ENCODE data around the gene TBL2. TPM values are rescaled to one million over a fixed set of nuclear protein-coding genes. Genes with fewer than 3 reads are reported as not detected.
"Not testable (repeated sequence)": the region's sequence is repeated elsewhere in the genome, so short reads cannot be mapped to it uniquely, and the experiment has no call there.

The TBL2 gene, protein sequence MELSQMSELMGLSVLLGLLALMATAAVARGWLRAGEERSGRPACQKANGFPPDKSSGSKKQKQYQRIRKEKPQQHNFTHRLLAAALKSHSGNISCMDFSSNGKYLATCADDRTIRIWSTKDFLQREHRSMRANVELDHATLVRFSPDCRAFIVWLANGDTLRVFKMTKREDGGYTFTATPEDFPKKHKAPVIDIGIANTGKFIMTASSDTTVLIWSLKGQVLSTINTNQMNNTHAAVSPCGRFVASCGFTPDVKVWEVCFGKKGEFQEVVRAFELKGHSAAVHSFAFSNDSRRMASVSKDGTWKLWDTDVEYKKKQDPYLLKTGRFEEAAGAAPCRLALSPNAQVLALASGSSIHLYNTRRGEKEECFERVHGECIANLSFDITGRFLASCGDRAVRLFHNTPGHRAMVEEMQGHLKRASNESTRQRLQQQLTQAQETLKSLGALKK
- 46.5 and 48.2 TPM in 2 replicates for total RNA-seq

DNA sequence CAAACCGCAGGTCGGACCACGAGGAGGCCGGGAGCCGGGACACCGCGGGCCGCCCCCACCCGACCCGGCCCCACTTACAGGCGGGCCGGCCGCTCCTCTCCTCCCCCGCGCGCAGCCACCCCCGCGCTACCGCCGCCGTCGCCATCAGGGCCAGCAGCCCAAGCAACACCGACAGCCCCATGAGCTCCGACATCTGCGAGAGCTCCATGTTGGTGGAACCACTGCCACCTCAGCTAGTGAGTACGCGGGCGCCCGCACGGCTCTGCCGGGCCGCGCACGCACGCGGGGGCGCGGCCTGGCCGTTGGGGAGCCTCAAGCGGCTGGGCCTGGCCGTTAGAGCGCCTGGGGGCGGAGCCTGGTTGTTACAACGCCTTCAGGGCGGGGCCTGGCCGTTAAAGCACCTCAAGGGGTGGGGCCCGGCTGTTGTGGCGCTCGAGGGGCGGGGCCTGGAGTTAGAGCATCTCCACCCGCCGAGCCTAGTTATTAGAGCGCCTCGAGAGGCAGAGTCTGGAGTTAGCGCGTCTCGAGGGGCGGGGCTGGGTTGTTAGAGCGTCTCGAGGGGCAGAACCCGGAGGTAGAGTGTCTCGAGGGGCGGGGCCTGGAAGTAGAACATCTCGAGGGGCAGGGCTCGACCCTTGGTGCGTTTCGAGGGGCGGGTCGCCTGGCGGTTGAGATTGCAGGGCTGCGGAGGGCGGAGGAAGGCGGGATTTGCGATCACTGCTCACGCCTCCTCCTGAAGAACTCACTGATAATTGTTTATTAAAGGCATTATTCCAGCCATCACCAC is at the start of gene TBL2:
Gene TBL2, minus strand, starts transcription at position 238 of the 787 bp plus-strand sequence. Its CDS starts 30 bp downstream, at position 208.
- H3K4me3 Mint-ChIP-seq, result peak within 1 kb of the TSS; percentile 93
- DNase-seq (ENCODE audit: low spot score), result peak; percentile 98
- H3K27me3 Mint-ChIP-seq (ENCODE audit: insufficient read depth), result no peaks in the 10 kb centered on the region
- H3K27ac Mint-ChIP-seq, result peak within 1 kb of the TSS; percentile 96
- no peaks in the 10 kb centered on the region for H3K9me3 Mint-ChIP-seq
- intact Hi-C loops (cut with micrococcal nuclease), result loop anchor here (1.0 kb wide), 11 partner anchors 10 to 596 kb away; partner anchors contain the start of genes ABHD11, BAZ1B, BCL7B and BUD23
- peaks cover 21% of the 10 kb centered on the region for H3K36me3 Mint-ChIP-seq (ENCODE audit: low read depth)
- peaks cover 28% of the 10 kb centered on the region for H3K4me1 Mint-ChIP-seq (ENCODE audit: low read depth)

DNA sequence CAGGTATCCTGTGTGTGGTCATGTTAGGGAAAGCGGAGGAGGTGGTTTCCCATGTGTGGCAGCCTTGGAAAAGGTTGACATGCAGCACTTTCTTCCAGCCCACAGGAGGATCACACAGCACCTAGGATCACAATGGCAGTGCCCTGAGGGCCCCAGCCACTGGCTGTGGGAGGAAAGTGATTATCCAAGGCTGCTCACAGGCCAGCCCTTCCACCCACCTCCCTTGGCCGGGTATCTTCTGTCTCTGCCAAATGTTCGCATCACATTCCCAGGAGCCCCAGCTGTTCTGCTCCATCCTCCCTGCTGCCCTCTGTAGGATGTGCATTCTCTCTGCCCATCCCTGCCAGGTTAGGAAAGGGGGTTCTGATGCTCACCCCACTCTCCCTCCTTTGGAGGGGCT is 48.4 kb upstream of the TBL2 start:
- intact Hi-C loops (cut with micrococcal nuclease), result no loop called here
- Mint-ChIP-seq H3K4me1 (ENCODE audit: low read depth) (no peaks in the 10 kb centered on the region), H3K4me3 (no peak overlapping the region), H3K36me3 (ENCODE audit: low read depth) (no peaks in the 10 kb centered on the region), H3K27me3 (ENCODE audit: insufficient read depth) (peaks cover 45% of the 10 kb centered on the region), H3K27ac (no peak overlapping the region), H3K9me3 (no peaks in the 10 kb centered on the region)
- DNase-seq (ENCODE audit: low spot score), result no peak

DNA sequence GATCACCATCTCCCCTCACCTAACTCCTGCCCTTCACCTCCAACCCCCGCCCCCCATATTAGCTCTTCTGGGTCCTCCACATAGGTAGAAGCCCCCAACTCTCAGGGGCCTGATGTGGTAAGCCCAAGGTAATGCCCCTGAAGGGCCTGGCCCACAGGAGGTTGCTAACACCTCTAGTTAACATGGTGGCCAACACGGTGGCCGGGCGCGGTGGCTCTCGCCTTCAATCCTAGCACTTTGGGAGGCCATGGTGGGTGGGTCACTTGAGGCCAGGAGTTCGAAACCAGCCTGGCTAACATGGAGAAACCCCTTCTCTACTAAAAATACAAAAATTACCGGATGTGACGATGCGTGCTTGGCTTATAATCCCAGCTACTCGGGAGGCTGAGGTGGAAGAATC is 46.9 kb upstream of the TBL2 start:
- Mint-ChIP-seq H3K27ac (no peak overlapping the region), H3K4me3 (no peak overlapping the region), H3K4me1 (ENCODE audit: low read depth) (no peaks in the 10 kb centered on the region), H3K9me3 (no peaks in the 10 kb centered on the region), H3K36me3 (ENCODE audit: low read depth) (no peaks in the 10 kb centered on the region), H3K27me3 (ENCODE audit: insufficient read depth) (peaks cover 45% of the 10 kb centered on the region)
- intact Hi-C loops (cut with micrococcal nuclease), result no loop called here
- DNase-seq (ENCODE audit: low spot score), result no peak

DNA sequence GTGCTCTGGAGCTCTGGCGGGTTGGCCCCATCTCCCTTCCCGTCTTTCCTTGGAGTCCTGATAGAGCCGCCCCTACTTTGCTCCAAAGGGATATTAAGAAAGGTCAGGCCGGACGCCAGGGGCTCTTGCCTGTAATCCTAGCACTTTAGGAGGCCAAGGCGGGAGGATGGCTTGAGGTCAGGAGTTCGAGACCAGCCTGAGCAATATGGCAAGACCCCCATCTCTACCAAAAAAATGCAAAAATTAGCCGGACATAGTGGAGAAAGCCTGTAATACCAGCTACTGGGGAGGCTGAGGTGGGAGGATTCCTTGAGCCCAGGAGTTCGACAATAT is 46.3 kb upstream of the TBL2 start:
- H3K4me3 Mint-ChIP-seq, result no peak overlapping the region
- H3K27me3 Mint-ChIP-seq (ENCODE audit: insufficient read depth), result peaks cover 44% of the 10 kb centered on the region
- no peaks in the 10 kb centered on the region for H3K9me3 Mint-ChIP-seq
- no peaks in the 10 kb centered on the region for H3K36me3 Mint-ChIP-seq (ENCODE audit: low read depth)
- no peaks in the 10 kb centered on the region for H3K4me1 Mint-ChIP-seq (ENCODE audit: low read depth)
- H3K27ac Mint-ChIP-seq, result no peak overlapping the region
- no peak for DNase-seq (ENCODE audit: low spot score)
- intact Hi-C loops (cut with micrococcal nuclease), result loop anchor here (1.0 kb wide), 6 partner anchors 43 to 218 kb away; partner anchors contain the start of genes ABHD11, BUD23, DNAJC30 and METTL27

DNA sequence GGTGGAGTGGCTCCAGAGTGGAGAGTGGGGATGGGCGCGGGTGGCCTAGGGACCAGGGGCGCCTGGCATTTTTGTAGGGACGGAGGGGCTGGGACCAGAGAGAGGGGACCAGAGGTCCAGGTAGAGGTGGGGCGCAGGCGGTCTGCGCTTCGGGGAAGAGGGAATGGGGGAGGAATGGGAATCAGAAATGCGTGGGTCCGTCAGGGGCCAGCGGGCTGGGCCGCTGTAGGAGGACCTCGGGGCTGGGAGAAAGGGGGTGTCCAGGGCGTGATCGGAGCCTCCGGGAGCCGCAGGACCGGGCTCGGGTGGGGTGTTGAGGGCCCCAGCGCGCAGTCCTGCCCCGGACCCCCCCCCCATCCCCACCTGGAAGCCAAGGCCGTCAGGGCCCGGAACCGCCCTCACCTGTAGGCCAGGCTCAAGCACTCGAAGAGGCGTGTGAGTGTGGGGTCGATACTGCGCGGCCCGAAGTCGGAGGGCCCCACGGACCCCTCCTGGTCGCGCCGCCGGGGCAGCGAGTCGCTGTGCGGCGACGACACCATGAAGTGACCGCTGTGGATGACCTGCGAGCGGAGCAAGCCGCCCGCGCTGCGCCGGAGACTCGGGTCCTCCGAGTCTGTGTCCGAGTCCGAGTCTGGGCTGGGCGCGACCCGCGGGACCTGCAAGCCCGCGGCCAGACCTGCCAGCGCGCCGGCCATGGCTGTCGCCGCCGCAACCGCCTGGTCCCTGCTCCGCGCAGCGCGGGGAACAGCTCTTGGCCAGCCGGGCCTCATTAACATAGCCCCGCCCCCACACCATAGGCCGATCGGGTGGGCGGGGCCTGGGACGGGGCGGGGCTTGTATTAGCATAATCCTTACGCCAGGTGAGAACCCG is 45.7 kb upstream of the TBL2 start, which contains the start of gene MLXIPL:
Gene MLXIPL, minus strand, starts transcription at position 725 of the 871 bp plus-strand sequence. Its CDS starts 30 bp downstream, at position 695.
- intact Hi-C loops (cut with micrococcal nuclease), result loop anchor here (1.0 kb wide), 6 partner anchors 43 to 218 kb away; partner anchors contain the start of genes ABHD11, BUD23, DNAJC30 and METTL27
- Mint-ChIP-seq H3K36me3 (ENCODE audit: low read depth) (no peaks in the 10 kb centered on the region), H3K27me3 (ENCODE audit: insufficient read depth) (peaks cover 49% of the 10 kb centered on the region), H3K4me1 (ENCODE audit: low read depth) (no peaks in the 10 kb centered on the region), H3K27ac (no peak within 1 kb of the TSS), H3K4me3 (no peak within 1 kb of the TSS), H3K9me3 (no peaks in the 10 kb centered on the region)
- DNase-seq (ENCODE audit: low spot score), result peak; percentile 38

DNA sequence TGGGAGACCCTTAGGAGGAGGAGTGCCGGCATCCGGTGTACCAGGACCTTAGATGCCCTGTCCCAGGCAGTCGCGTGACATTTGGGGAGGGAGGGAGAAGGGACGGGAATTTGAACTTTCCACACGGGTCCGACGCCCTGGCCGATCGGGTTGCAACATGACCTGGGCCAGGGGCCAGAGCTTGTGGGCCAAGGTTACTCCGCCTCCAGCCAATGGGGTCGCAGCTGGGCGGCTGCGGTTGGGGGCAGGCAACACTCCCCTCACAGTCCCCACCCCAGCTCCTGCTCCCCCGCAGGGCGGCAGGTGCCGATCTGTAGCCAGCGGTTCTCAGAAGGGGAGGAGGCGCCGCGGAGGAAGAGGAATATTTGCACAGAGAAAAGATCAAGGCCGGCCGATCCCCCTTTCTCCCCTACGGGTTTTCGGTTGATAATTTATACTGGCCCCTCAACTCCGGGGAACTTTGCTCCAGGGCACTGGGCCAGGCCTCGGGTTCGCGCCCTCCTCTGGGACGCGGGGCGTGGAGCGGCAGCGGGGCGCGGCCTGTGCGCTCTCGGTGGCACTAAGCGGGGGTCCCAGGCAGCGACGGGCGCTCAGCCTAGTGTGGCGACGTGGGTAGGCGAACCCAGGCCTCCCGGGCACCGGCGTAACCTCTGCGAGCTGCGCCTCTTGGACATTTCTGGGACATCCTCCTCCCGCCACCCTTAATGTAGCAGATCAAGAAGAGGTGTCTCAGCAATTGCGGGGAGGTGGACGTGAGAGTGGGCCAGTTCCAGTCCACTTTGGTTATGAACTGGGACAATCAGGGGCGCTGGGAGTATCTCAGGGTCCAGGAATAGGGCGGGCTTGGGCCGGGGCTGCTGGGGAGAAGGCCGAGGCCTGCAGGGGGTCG is 44.8 kb upstream of the TBL2 start:
- Mint-ChIP-seq H3K4me1 (ENCODE audit: low read depth) (no peaks in the 10 kb centered on the region), H3K27me3 (ENCODE audit: insufficient read depth) (peaks cover 44% of the 10 kb centered on the region), H3K27ac (no peak overlapping the region), H3K36me3 (ENCODE audit: low read depth) (no peaks in the 10 kb centered on the region), H3K4me3 (no peak overlapping the region), H3K9me3 (no peaks in the 10 kb centered on the region)
- DNase-seq (ENCODE audit: low spot score), result no peak
- intact Hi-C loops (cut with micrococcal nuclease), result no loop called here

DNA sequence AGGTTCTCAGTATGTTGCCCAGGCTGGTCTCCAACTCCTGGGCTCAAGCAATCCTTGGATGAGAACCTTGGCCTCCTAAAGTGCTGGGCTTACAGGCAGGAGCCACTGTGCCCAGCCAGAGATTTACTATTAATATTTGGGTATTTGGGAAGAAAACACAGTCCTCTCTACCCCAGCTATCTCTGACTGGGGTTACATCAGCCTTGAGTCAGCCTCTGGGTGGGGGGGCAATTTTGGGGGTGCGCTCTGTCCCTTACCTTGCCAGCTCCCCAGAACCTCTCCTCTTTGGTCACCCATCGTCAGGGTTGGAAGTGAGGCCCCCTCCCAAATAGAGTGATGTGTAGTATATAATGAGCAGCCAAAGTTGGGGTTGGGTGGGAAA is 44.1 kb upstream of the TBL2 start:
- Mint-ChIP-seq H3K27me3 (ENCODE audit: insufficient read depth) (peaks cover 43% of the 10 kb centered on the region), H3K27ac (no peak overlapping the region), H3K9me3 (no peaks in the 10 kb centered on the region), H3K36me3 (ENCODE audit: low read depth) (no peaks in the 10 kb centered on the region), H3K4me1 (ENCODE audit: low read depth) (no peaks in the 10 kb centered on the region), H3K4me3 (no peak overlapping the region)
- DNase-seq (ENCODE audit: low spot score), result no peak
- intact Hi-C loops (cut with micrococcal nuclease), result no loop called here

DNA sequence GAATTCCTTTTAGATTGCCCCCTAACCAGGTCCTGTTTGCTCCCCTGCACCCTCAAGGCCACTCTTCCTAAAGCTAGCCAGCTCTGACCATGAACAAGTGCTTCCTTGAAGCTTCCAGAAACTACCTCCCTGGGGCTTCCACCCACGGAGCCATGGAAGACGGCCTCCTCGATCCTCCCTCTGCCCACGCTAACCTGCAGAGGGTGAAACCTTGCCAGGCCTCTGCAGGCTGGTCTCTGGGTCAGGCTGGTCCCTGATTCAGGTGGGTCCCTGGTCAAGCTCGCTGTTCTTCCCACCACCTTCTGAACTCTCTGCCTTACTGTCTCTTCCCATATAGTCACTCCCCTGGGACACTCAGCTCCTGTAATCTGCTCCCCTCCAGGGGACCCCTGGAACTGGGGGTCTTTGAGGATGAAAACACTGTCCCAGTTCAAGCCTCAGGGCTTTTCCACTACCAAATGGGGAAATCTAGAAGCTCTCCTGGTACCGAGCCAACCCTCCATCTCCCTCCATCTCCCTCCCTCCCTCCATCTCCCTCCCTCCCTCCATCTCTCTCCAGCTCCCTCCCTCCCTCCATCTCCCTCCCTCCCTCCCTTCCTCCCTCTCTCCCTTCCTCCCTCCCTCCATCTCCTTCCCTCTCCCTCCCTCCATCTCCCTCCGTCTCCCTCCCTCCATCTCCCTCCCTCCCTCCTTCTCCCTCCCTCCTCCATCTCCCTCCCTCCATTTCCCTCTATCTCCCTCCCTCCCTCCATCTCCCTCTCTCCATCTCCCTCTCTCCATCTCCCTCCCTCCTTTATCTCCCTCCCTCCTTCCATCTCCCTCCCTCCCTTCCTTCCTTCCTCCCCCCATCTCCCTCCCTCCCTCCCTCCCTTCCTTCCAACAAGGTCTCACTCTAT is 43.0 kb upstream of the TBL2 start:
- DNase-seq (ENCODE audit: low spot score), result no peak
- intact Hi-C loops (cut with micrococcal nuclease), result no loop called here
- H3K27ac Mint-ChIP-seq, result no peak overlapping the region
- no peaks in the 10 kb centered on the region for H3K4me1 Mint-ChIP-seq (ENCODE audit: low read depth)
- H3K4me3 Mint-ChIP-seq, result no peak overlapping the region
- peaks cover 43% of the 10 kb centered on the region for H3K27me3 Mint-ChIP-seq (ENCODE audit: insufficient read depth)
- H3K36me3 Mint-ChIP-seq (ENCODE audit: low read depth), result no peaks in the 10 kb centered on the region
- H3K9me3 Mint-ChIP-seq, result no peaks in the 10 kb centered on the region

DNA sequence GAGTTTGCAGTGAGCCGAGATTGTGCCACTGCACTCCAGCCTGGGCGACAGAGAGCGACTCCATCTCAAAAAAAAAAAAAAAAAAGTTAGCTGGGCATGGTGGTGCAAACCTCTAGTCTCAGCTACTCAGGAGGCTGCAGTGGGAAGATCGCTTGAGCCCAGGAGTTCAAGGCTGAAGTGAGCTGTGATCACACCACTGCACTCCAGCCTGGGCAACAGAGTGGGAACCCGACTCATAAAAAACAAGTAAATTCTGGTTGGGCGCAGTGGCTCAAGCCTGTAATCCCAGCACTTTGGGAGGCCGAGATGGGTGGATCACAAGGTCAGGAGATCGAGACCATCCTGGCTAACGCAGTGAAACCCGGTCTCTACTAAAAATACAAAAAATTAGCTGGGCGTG is 41.0 kb upstream of the TBL2 start:
- H3K9me3 Mint-ChIP-seq; DNase-seq (ENCODE audit: low spot score); H3K27ac Mint-ChIP-seq; H3K4me3 Mint-ChIP-seq; H3K4me1 Mint-ChIP-seq (ENCODE audit: low read depth); intact Hi-C loops (cut with micrococcal nuclease); H3K36me3 Mint-ChIP-seq (ENCODE audit: low read depth): not testable (repeated sequence)
- H3K27me3 Mint-ChIP-seq (ENCODE audit: insufficient read depth), result peaks cover 34% of the 10 kb centered on the region

DNA sequence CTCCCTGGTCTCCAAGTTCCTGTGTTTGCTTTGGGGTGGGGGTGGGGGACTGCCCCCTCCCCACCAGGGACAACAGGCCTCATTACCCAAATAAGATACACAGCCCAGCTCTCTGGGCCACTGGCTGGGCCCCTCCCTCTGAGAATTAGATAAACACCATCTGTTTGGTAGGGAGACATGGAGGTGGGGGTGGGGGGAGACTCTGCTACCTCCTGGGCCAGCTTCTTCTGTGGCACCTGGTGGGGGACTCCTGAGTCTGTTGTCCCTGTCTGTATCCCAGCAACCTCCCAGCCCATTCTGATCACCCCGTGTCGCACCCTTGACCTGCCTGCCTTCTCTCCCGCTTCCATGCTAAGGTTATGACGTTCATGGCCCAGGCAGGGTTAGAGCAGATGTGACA is 40.2 kb upstream of the TBL2 start:
- no peak for DNase-seq (ENCODE audit: low spot score)
- Mint-ChIP-seq H3K27ac (no peak overlapping the region), H3K36me3 (ENCODE audit: low read depth) (no peaks in the 10 kb centered on the region), H3K9me3 (no peaks in the 10 kb centered on the region), H3K27me3 (ENCODE audit: insufficient read depth) (peaks cover 30% of the 10 kb centered on the region), H3K4me1 (ENCODE audit: low read depth) (no peaks in the 10 kb centered on the region), H3K4me3 (no peak overlapping the region)
- intact Hi-C loops (cut with micrococcal nuclease), result no loop called here

DNA sequence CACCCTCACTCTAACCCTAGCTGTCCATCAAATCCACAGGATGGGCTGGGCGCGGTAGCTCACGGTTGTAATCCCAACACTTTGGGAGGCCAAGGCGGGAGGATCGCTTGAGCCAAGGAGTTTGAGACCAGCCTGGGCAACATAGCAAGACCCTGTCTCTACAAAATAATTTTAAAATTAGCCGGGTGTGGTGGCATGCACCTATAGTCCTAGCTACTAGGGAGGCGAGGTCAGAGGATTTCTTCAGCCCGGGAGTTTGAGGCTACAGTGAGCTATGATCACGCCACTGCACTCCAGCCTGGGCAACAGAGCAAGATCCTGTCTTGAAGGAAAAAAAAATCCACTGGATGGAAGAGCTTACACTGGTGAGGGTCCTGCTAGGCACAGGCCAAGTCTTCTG is 39.1 kb upstream of the TBL2 start:
- H3K4me3 Mint-ChIP-seq; H3K4me1 Mint-ChIP-seq (ENCODE audit: low read depth); intact Hi-C loops (cut with micrococcal nuclease); DNase-seq (ENCODE audit: low spot score); H3K27ac Mint-ChIP-seq; H3K36me3 Mint-ChIP-seq (ENCODE audit: low read depth); H3K9me3 Mint-ChIP-seq: not testable (repeated sequence)
- peaks cover 30% of the 10 kb centered on the region for H3K27me3 Mint-ChIP-seq (ENCODE audit: insufficient read depth)
